Right cardiac atrium (tissue), 5 donors: Measurements from ENCODE around the gene GPR156. TPM values are rescaled to one million over a fixed set of nuclear protein-coding genes. Genes with fewer than 3 reads are reported as not detected.

Experiments
- ATAC-seq, 2 donors: fragments of 200-7000 bp; cut with Tn5 transposase; one replicate each; pipeline versions ENCODE4 v1.8.0 to v1.9.1; 2020; ENCODE audit warnings: moderate library complexity in 2 of 2, mild to moderate bottlenecking in 1 of 2
- DNase-seq, 3 donors: peaks; one replicate each; pipeline ENCODE4 v3.0.0-alpha.2; 2020
- H3K27ac ChIP-seq: one replicate; pipeline ENCODE4 v1.5.1; 2013; ENCODE audit warnings: mild to moderate bottlenecking, low read length, control low read depth, moderate library complexity
- H3K27me3 ChIP-seq: one replicate; pipeline ENCODE4 v1.6.1; 2013; ENCODE audit not compliant: control insufficient read depth, insufficient read depth
- H3K4me1 ChIP-seq: one replicate; pipeline ENCODE4 v1.6.1; 2013; ENCODE audit warnings: low read length; ENCODE audit not compliant: control insufficient read depth, insufficient read depth
- H3K4me3 ChIP-seq: one replicate; pipeline ENCODE4 v1.5.1; 2013; ENCODE audit warnings: low read length, control low read depth
- H3K9me3 ChIP-seq: one replicate; pipeline ENCODE4 v1.6.1; 2013; ENCODE audit warnings: low read length; ENCODE audit not compliant: control insufficient read depth
- WGBS: extraction: QIAGEN DNeasy Blood & Tissue Kit; methylation state at CpG from one replicate; pipeline ENCODE4 v1.1.7; 2013; 5-methylcytosine and 5-hydroxymethylcytosine counted together
- intact Hi-C, 4 donors: fragments of 100-400 bp; cut with DNase I; formaldehyde crosslinking; loops; one replicate each; pipeline versions ENCODE4 v1.11.0 to v1.14.0; 2022 to 2023
- polyA plus RNA-seq: library from polyadenylated mRNA; stranded (reverse); fragments of 200-250 nt; gene quantifications from one replicate; pipeline ENCODE4 v1.2.3, GENCODE V29; 2013
- total RNA-seq, 4 donors: library from RNA; stranded (reverse); fragmentation: NEBNext Ultra II Directional; extraction: Animal tissue kit (Norgen Biotek cat#: 25700); gene quantifications; one replicate each; pipeline ENCODE4 v1.2.1, GENCODE V29; 2021
- donor health status: healthy with polysubstance abuse.
- donor health status: DM: no; HTN: yes; CAD: no.
- donor health status: DM: no; HTN: no; CAD: no.
- donor health status: DM: no; HTN: yes; CAD: no; lungs with severe emphysema.
- donor health status: DM: yes; HTN: yes; CAD: no.

The GPR156 gene
- total and polyA plus RNA-seq, 5 donors = 0.08 to 0.31 (median 0.14) TPM

GRCh38 chr3:120144267-120144666, 140.8 kb downstream of the GPR156 start:
- Histone ChIP-seq H3K27me3 (no peaks in the 10 kb centered on the region), H3K4me1 (peaks cover 2% of the 10 kb centered on the region), H3K27ac (no peak overlapping the region), H3K9me3 (no peaks in the 10 kb centered on the region), H3K4me3 (no peak overlapping the region)
- no peak for DNase-seq
- ATAC-seq = peak in 1 of 2 donors; percentile 54
- whole genome bisulfite sequencing = 31% methylated on average over 4 of the region's 4 CpGs
- intact Hi-C loops = no loop called here

GRCh38 chr3:120143676-120144075, 141.3 kb downstream of the GPR156 start:
- intact Hi-C loops = no loop called here
- Histone ChIP-seq H3K27me3 (no peaks in the 10 kb centered on the region), H3K4me1 (peaks cover 2% of the 10 kb centered on the region), H3K9me3 (no peaks in the 10 kb centered on the region), H3K4me3 (no peak overlapping the region), H3K27ac (no peak overlapping the region)
- ATAC-seq (no peak), DNase-seq (no peak)
- 95% methylated on average over 2 of the region's 2 CpGs for WGBS

GRCh38 chr3:120142236-120142635, 142.8 kb downstream of the GPR156 start:
- intact Hi-C loops = no loop called here
- H3K27me3 ChIP-seq = no peaks in the 10 kb centered on the region
- WGBS = 82% methylated on average over 4 of the region's 4 CpGs
- no peak overlapping the region for H3K4me3 ChIP-seq
- peaks cover 2% of the 10 kb centered on the region for H3K4me1 ChIP-seq
- no peak for DNase-seq
- ATAC-seq = no peak
- H3K27ac ChIP-seq = no peak overlapping the region
- H3K9me3 ChIP-seq = no peaks in the 10 kb centered on the region

GRCh38 chr3:120140098-120140742, 144.8 kb downstream of the GPR156 start:
- H3K27ac ChIP-seq = no peak overlapping the region
- DNase-seq (no peak), ATAC-seq (no peak)
- no peaks in the 10 kb centered on the region for H3K27me3 ChIP-seq
- H3K4me1 ChIP-seq = no peaks in the 10 kb centered on the region
- no peaks in the 10 kb centered on the region for H3K9me3 ChIP-seq
- 98% methylated on average over 52 of the region's 52 CpGs for WGBS
- intact Hi-C loops = no loop called here
- H3K4me3 ChIP-seq = no peak overlapping the region

- no peak for DNase-seq
- Histone ChIP-seq H3K27ac (no peak overlapping the region), H3K4me3 (no peak overlapping the region), H3K4me1 (no peaks in the 10 kb centered on the region), H3K27me3 (no peaks in the 10 kb centered on the region), H3K9me3 (no peaks in the 10 kb centered on the region)
- intact Hi-C loops = no loop called here
- no peak for ATAC-seq
- WGBS = 96% methylated on average over 4 of the region's 4 CpGs
These were observed 145.9 kb downstream of the GPR156 start for GRCh38 chr3:120139140-120139539.

GRCh38 chr3:120137548-120137947, 147.5 kb downstream of the GPR156 start:
- WGBS = 64% methylated on average over 2 of the region's 2 CpGs
- DNase-seq = no peak
- ATAC-seq = no peak
- Histone ChIP-seq H3K9me3 (no peaks in the 10 kb centered on the region), H3K27ac (no peak overlapping the region), H3K4me3 (no peak overlapping the region), H3K27me3 (no peaks in the 10 kb centered on the region), H3K4me1 (no peaks in the 10 kb centered on the region)
- intact Hi-C loops = no loop called here

- H3K9me3 ChIP-seq = no peaks in the 10 kb centered on the region
- no peaks in the 10 kb centered on the region for H3K27me3 ChIP-seq
- DNase-seq (no peak), ATAC-seq (no peak)
- intact Hi-C loops = no loop called here
- no peak overlapping the region for H3K4me3 ChIP-seq
- H3K27ac ChIP-seq = no peak overlapping the region
- no peaks in the 10 kb centered on the region for H3K4me1 ChIP-seq
- 83% methylated on average over 3 of the region's 3 CpGs for WGBS
These were observed 154.4 kb downstream of the GPR156 start for GRCh38 chr3:120130656-120131055.

GRCh38 chr3:120129718-120130513, 155.1 kb downstream of the GPR156 start:
- WGBS = 86% methylated on average over 2 of the region's 2 CpGs
- Histone ChIP-seq H3K9me3 (no peaks in the 10 kb centered on the region), H3K4me1 (no peaks in the 10 kb centered on the region), H3K27ac (no peak overlapping the region), H3K27me3 (no peaks in the 10 kb centered on the region), H3K4me3 (no peak overlapping the region)
- no peak for ATAC-seq
- DNase-seq = no peak
- intact Hi-C loops = no loop called here

- H3K27me3 ChIP-seq = no peaks in the 10 kb centered on the region
- no peaks in the 10 kb centered on the region for H3K4me1 ChIP-seq
- intact Hi-C loops = no loop called here
- ATAC-seq (no peak), DNase-seq (no peak)
- no peaks in the 10 kb centered on the region for H3K9me3 ChIP-seq
- no peak overlapping the region for H3K4me3 ChIP-seq
- WGBS = 95% methylated on average over 1 of the region's 1 CpG
- no peak overlapping the region for H3K27ac ChIP-seq
These were observed 156.0 kb downstream of the GPR156 start for GRCh38 chr3:120129051-120129450.

- H3K4me1 ChIP-seq = no peaks in the 10 kb centered on the region
- H3K27ac ChIP-seq = no peak overlapping the region
- DNase-seq (no peak), ATAC-seq (no peak)
- intact Hi-C loops = no loop called here
- H3K27me3 ChIP-seq = no peaks in the 10 kb centered on the region
- H3K4me3 ChIP-seq = no peak overlapping the region
- no peaks in the 10 kb centered on the region for H3K9me3 ChIP-seq
These were observed 159.0 kb downstream of the GPR156 start for GRCh38 chr3:120125992-120126391.

- Histone ChIP-seq H3K27me3 (no peaks in the 10 kb centered on the region), H3K9me3 (no peaks in the 10 kb centered on the region), H3K4me1 (no peaks in the 10 kb centered on the region), H3K4me3 (no peak overlapping the region), H3K27ac (no peak overlapping the region)
- WGBS = 88% methylated on average over 7 of the region's 7 CpGs
- ATAC-seq (no peak), DNase-seq (no peak)
- intact Hi-C loops = no loop called here
These were observed 165.0 kb downstream of the GPR156 start for GRCh38 chr3:120119846-120120510.
